ENCODE results near the gene CENPB.

Gene CENPB

GRCh38 chr20:3758566-3758965 is 28.0 kb downstream of the CENPB start:
- H3K27ac ChIP-seq, result no peak overlapping the region
- H3K4me1 ChIP-seq, result no peaks in the 10 kb centered on the region
- H3K36me3 ChIP-seq (ENCODE audit: control insufficient read depth, insufficient read depth, low read length), result no peaks in the 10 kb centered on the region
- TF ChIP-seq, protein P1, sequence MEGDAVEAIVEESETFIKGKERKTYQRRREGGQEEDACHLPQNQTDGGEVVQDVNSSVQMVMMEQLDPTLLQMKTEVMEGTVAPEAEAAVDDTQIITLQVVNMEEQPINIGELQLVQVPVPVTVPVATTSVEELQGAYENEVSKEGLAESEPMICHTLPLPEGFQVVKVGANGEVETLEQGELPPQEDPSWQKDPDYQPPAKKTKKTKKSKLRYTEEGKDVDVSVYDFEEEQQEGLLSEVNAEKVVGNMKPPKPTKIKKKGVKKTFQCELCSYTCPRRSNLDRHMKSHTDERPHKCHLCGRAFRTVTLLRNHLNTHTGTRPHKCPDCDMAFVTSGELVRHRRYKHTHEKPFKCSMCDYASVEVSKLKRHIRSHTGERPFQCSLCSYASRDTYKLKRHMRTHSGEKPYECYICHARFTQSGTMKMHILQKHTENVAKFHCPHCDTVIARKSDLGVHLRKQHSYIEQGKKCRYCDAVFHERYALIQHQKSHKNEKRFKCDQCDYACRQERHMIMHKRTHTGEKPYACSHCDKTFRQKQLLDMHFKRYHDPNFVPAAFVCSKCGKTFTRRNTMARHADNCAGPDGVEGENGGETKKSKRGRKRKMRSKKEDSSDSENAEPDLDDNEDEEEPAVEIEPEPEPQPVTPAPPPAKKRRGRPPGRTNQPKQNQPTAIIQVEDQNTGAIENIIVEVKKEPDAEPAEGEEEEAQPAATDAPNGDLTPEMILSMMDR (IDR thresholded peaks at IDR 0.05), result no peak
- H3K4me2 ChIP-seq (ENCODE audit: low read length), result no peak overlapping the region
- no peak overlapping the region for H3K9ac ChIP-seq
- no peaks in the 10 kb centered on the region for H3K27me3 ChIP-seq (ENCODE audit: control insufficient read depth, insufficient read depth, low read length)
- H3K79me2 ChIP-seq, result no peaks in the 10 kb centered on the region
- no peak overlapping the region for H3K4me3 ChIP-seq (ENCODE audit: low read depth, low read length)
- no peak overlapping the region for H2AFZ ChIP-seq
- H3K9me3 ChIP-seq (ENCODE audit: control insufficient read depth, low read length), result no peaks in the 10 kb centered on the region

DNA sequence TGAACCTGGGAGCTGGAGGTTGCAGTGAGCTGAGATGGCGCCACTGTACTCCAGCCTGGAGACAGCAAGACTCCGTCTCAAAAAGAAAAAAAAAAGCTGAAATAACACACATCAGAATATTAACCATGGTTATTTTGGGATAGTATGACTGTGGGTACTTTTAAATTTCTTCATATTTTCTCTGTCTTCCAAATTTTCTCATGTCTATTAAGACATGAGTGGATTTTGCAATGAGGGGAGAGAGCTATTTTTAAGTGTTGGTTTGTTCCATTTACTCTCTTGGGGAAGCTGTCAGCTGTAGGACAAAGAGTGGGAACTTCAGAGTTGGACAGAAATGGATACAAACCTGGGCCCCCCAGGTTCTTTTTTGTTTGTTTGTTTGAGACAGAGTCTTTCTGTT is 29.3 kb downstream of the CENPB start:
- H3K9me3 ChIP-seq (ENCODE audit: control insufficient read depth, low read length), result no peaks in the 10 kb centered on the region
- no peak overlapping the region for H3K4me2 ChIP-seq (ENCODE audit: low read length)
- TF ChIP-seq, protein P1 (IDR thresholded peaks at IDR 0.05), result no peak
- no peaks in the 10 kb centered on the region for H3K36me3 ChIP-seq (ENCODE audit: control insufficient read depth, insufficient read depth, low read length)
- no peak overlapping the region for H2AFZ ChIP-seq
- no peak overlapping the region for H3K27ac ChIP-seq
- H3K9ac ChIP-seq, result no peak overlapping the region
- H3K79me2 ChIP-seq, result no peaks in the 10 kb centered on the region
- no peak overlapping the region for H3K4me3 ChIP-seq (ENCODE audit: low read depth, low read length)
- no peaks in the 10 kb centered on the region for H3K27me3 ChIP-seq (ENCODE audit: control insufficient read depth, insufficient read depth, low read length)
- no peaks in the 10 kb centered on the region for H3K4me1 ChIP-seq

- Histone ChIP-seq H3K36me3 (ENCODE audit: control insufficient read depth, insufficient read depth, low read length) (no peaks in the 10 kb centered on the region), H3K4me3 (ENCODE audit: low read depth, low read length) (no peak overlapping the region), H3K9me3 (ENCODE audit: control insufficient read depth, low read length) (no peaks in the 10 kb centered on the region), H3K9ac (no peak overlapping the region), H3K4me1 (no peaks in the 10 kb centered on the region), H3K4me2 (ENCODE audit: low read length) (no peak overlapping the region), H3K27ac (no peak overlapping the region), H3K79me2 (no peaks in the 10 kb centered on the region), H2AFZ (no peak overlapping the region), H3K27me3 (ENCODE audit: control insufficient read depth, insufficient read depth, low read length) (no peaks in the 10 kb centered on the region)
- TF ChIP-seq, protein P1 (IDR thresholded peaks at IDR 0.05), result no peak
These were observed 30.6 kb downstream of the CENPB start for GRCh38 chr20:3755814-3756480.

GRCh38 chr20:3755269-3755668 is 31.3 kb downstream of the CENPB start:
- Histone ChIP-seq H3K27ac (no peak overlapping the region), H3K4me1 (no peaks in the 10 kb centered on the region)

More at GRCh38 chr20:3755269-3755668, 31.3 kb downstream of the CENPB start:
- H3K36me3 ChIP-seq (ENCODE audit: control insufficient read depth, insufficient read depth, low read length), result no peaks in the 10 kb centered on the region
- H3K4me3 ChIP-seq (ENCODE audit: low read depth, low read length), result no peak overlapping the region
- TF ChIP-seq, protein P1 (IDR thresholded peaks at IDR 0.05), result no peak
- no peak overlapping the region for H3K4me2 ChIP-seq (ENCODE audit: low read length)
- H2AFZ ChIP-seq, result no peak overlapping the region
- H3K9ac ChIP-seq, result no peak overlapping the region
- peaks cover 2% of the 10 kb centered on the region for H3K27me3 ChIP-seq (ENCODE audit: control insufficient read depth, insufficient read depth, low read length)
- no peaks in the 10 kb centered on the region for H3K79me2 ChIP-seq
- H3K9me3 ChIP-seq (ENCODE audit: control insufficient read depth, low read length), result no peaks in the 10 kb centered on the region
